K562 (cell line): ENCODE results near the gene ZDHHC19. TPM values are rescaled to one million over a fixed set of nuclear protein-coding genes. Genes with fewer than 3 reads are reported as not detected.
A peak's percentile ranks its signal among the peaks of the same experiment; 100 is the strongest.

Source experiments
- ATAC-seq: fragments of 200-7000 bp; cut with Tn5 transposase; 3 replicates; pipeline ENCODE4 v1.9.1; 2020; ENCODE audit warnings: moderate library complexity
- BruUV-seq: library from RNA; stranded (reverse); fragments of 400-500 nt; replicated peaks from 2 replicates; lab custom pipeline; 2021; lab: Mats Ljungman, UMichigan
- CTCF ChIA-PET: fragments of 300-600 bp; formaldehyde crosslinking; extraction: SDS; loops from one replicate; lab custom pipeline; 2021; ENCODE audit warnings: low intra/inter-chr PET ratio; lab: Yijun Ruan, JAX
- POLR2A ChIA-PET: fragments of 300-600, 350-650 bp; sonication (Branson Sonifier 250); formaldehyde crosslinking; extraction: SDS; loops from one replicate; lab custom pipeline; 2021; ENCODE audit warnings: antibody characterized with exemption, inconsistent platforms; lab: Yijun Ruan, JAX
- DNase-seq, 4 experiments: peaks; one replicate each; pipeline versions ENCODE4 v3.0.0 to v3.0.0-alpha.2; 2011 to 2018; ENCODE audit warnings: low spot score in 3 of 4, mixed read lengths in 3 of 4; ENCODE audit errors: extremely low read depth in 1 of 4
- FAIRE-seq: peaks from 2 replicates; lab custom pipeline; 2011; peaks lifted over from hg19 to GRCh38; lab: Jason Lieb, UNC
- H2AFZ ChIP-seq: 2 replicates; pipeline ENCODE4 v1.6.0; 2011; ENCODE audit warnings: low read depth, low read length, control low read depth, inconsistent platforms
- H3K27ac ChIP-seq: fragments of 200-600 bp; 3 replicates; pipeline ENCODE4 v1.8.0; 2011; ENCODE audit warnings: low read depth, mild to moderate bottlenecking, control low read depth, inconsistent platforms, low read length, moderate library complexity, mixed read lengths; ENCODE audit errors: extremely low read depth
- H3K27me3 ChIP-seq, 2 experiments: fragments of 300-600 bp in 1 of 2; 2 replicates in 1 of 2; 3 replicates in 1 of 2; pipeline versions ENCODE4 v1.6.0 to v1.8.0; 2011; ENCODE audit warnings: inconsistent platforms in 2 of 2, low read length in 2 of 2, mild to moderate bottlenecking in 1 of 2, mixed read lengths in 1 of 2, moderate library complexity in 1 of 2; ENCODE audit not compliant: control insufficient read depth in 2 of 2, insufficient read depth in 2 of 2
- H3K36me3 ChIP-seq: fragments of 300-600 bp; 3 replicates; pipeline ENCODE4 v1.8.0; 2011; ENCODE audit warnings: mild to moderate bottlenecking, low read length, inconsistent platforms; ENCODE audit not compliant: control insufficient read depth, insufficient read depth
- H3K4me1 ChIP-seq, 2 experiments: fragments of 200-600 bp in 1 of 2; replicated peaks in 1 of 2; 2 replicates in 1 of 2; 3 replicates in 1 of 2; pipeline versions ENCODE4 v1.5.1 to v1.8.0; 2011; ENCODE audit warnings: inconsistent platforms in 2 of 2, low read length in 2 of 2, mild to moderate bottlenecking in 1 of 2, mixed read lengths in 1 of 2, moderate library complexity in 1 of 2; ENCODE audit not compliant: control insufficient read depth in 2 of 2, insufficient read depth in 2 of 2
- H3K4me2 ChIP-seq: 2 replicates; pipeline ENCODE4 v1.6.1; 2011; ENCODE audit warnings: low read length, control low read depth, inconsistent platforms, mixed read lengths; ENCODE audit not compliant: insufficient read depth
- H3K4me3 ChIP-seq: fragments of 200-600 bp; sonication (generic), shearing (Covaris generic); 2 replicates; pipeline ENCODE4 v1.5.1; 2016; ENCODE audit warnings: control low read depth, inconsistent platforms
- H3K79me2 ChIP-seq: fragments of 200-600 bp; 3 replicates; pipeline ENCODE4 v1.8.0; 2011; ENCODE audit warnings: low read length, inconsistent platforms; ENCODE audit not compliant: control insufficient read depth, insufficient read depth
- H3K9ac ChIP-seq, 2 experiments: 2 replicates each; pipeline versions ENCODE4 v1.6.0 to v1.6.1; 2011; ENCODE audit warnings: low read depth in 2 of 2, low read length in 2 of 2, control low read depth in 1 of 2, inconsistent platforms in 1 of 2, mild to moderate bottlenecking in 1 of 2, mixed read lengths in 1 of 2; ENCODE audit not compliant: insufficient read depth in 1 of 2
- H3K9me1 ChIP-seq: one replicate; pipeline ENCODE4 v1.6.0; 2011; ENCODE audit warnings: inconsistent platforms, mild to moderate bottlenecking, low read length, moderate library complexity; ENCODE audit not compliant: control insufficient read depth, insufficient read depth
- H3K9me3 ChIP-seq: replicated peaks from 2 replicates; pipeline ENCODE4 v1.5.1; 2011; ENCODE audit warnings: low read depth, low read length, inconsistent platforms; ENCODE audit not compliant: control insufficient read depth, insufficient read depth
- H4K20me1 ChIP-seq: replicated peaks from 2 replicates; pipeline ENCODE4 v1.6.1; 2011; ENCODE audit warnings: low read length, inconsistent platforms, mixed read lengths; ENCODE audit not compliant: control insufficient read depth, insufficient read depth
- ZNF766 ChIP-seq: fragments of 200-800 bp; sonication (Bioruptor generic); conservative IDR thresholded peaks from 2 replicates; pipeline ENCODE4 v1.6.1; 2016; ENCODE audit warnings: missing genetic modification characterization, missing compliant biosample characterization
- WGBS: fragments of 100-300 bp; shearing (Covaris generic); methylation state at CpG from one replicate; pipeline ENCODE4 v1.1.6; 2016; ENCODE audit warnings: low coverage, mixed read lengths; ENCODE audit not compliant: insufficient coverage; ENCODE audit errors: missing lambda C conversion rate; 5-methylcytosine and 5-hydroxymethylcytosine counted together
- in situ Hi-C: fragments of 300-500 bp; cut with MboI; formaldehyde crosslinking; loops from 4 replicates; pipeline ENCODE4 v1.15.0; 2018; ENCODE audit warnings: inconsistent platforms, mixed read lengths
- intact Hi-C: fragments of 100-400 bp; cut with micrococcal nuclease; formaldehyde crosslinking; loops from 2 replicates; pipeline ENCODE4 v1.14.2; 2022
- polyA plus RNA-seq, 8 experiments: library from polyadenylated mRNA; depleted of rRNA in 4 of 8; stranded (reverse) in 5 of 8; unstranded in 3 of 8; fragments of >200 nt; fragmentation: Nextera tagmentation in 2 of 8; fragmentation: Illumina TruSeq in 1 of 8; extraction: Ambion mirVana in 2 of 8; extraction: Trizol in 1 of 8; gene quantifications; 2 replicates each; pipeline versions ENCODE4 v1.2.1 to v1.2.3, GENCODE V29; 2011 to 2014; ENCODE audit warnings: inconsistent platforms in 1 of 8, missing spikeins in 1 of 8
- total RNA-seq, 7 experiments: library from RNA; depleted of rRNA in 6 of 7; stranded (reverse); fragments of >200 nt in 6 of 7; fragmentation: Illumina TruSeq in 2 of 7; extraction: Trizol in 2 of 7; gene quantifications; 2 replicates each; pipeline versions ENCODE4 v1.2.1 to v1.2.3, GENCODE V29; 2011 to 2021; ENCODE audit warnings: low replicate concordance in 1 of 7
- TF ChIP-seq, protein P1 (sequence below): sonication (generic); formaldehyde crosslinking; IDR thresholded peaks from 2 replicates; pipeline ENCODE4 v1.8.0; 2022; ENCODE audit warnings: mild to moderate bottlenecking, low read depth, missing genetic modification reagents

Gene ZDHHC19
- total and polyA plus RNA-seq, 9 of the 15 experiments (the other 6 are each of a cell fraction or from before 2014, with no cell fraction given) = 0.40 to 5.5 (median 1.1) TPM

DNA sequence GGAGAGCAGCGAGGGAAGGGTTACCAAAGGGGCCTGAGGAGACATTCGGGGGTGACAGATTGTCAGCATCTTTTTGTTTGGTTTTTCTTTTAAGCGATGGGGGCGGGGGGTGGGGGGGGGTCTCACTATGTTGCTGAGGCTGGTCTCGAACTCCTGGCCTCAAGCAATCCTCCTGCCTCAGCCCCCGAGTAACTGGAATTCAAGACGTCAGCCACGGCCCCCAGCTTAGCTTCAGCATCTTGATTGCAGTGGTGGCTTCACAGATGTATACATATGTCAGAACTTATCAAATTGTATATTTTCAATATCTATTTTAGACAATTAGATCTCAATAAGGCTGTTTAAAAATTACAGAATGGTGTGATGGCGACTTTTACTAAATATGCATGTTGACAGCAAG is 30.9 kb downstream of the ZDHHC19 start:
- ATAC-seq (no peak), DNase-seq (no peak), FAIRE-seq (no peak)
- no TSS peak for BruUV-seq
- Histone ChIP-seq H3K9me1 (no peaks in the 10 kb centered on the region), H3K9me3 (no peaks in the 10 kb centered on the region), H3K4me2 (peak overlapping the region; percentile 67), H3K27ac (peak overlapping the region; percentile 57), H3K4me1 (peaks cover 59 to 75% of the 10 kb centered on the region in 2 experiments), H2AFZ (peak overlapping the region; percentile 95), H3K79me2 (peaks cover 4% of the 10 kb centered on the region; the same call in 1 of the 3 replicates), H3K27me3 (no peaks in the 10 kb centered on the region), H3K9ac (peak overlapping the region; percentile 32 to 76; a peak in 3 of 4 replicates), H4K20me1 (no peaks in the 10 kb centered on the region), H3K36me3 (no peaks in the 10 kb centered on the region), H3K4me3 (no peak overlapping the region)
- 43% methylated on average over 7 of the region's 9 CpGs for WGBS
- ChIA-PET CTCF (no interaction called here), POLR2A (interaction anchor here (0.6 to 4.0 kb wide), 9 partner anchors 9 to 624 kb away, joined by 3 to 23 read pairs (median 3); no protein-coding TSS in a partner anchor)
- in situ Hi-C loops (no loop called here), intact Hi-C loops (no loop called here)
- TF ChIP-seq, protein P1, sequence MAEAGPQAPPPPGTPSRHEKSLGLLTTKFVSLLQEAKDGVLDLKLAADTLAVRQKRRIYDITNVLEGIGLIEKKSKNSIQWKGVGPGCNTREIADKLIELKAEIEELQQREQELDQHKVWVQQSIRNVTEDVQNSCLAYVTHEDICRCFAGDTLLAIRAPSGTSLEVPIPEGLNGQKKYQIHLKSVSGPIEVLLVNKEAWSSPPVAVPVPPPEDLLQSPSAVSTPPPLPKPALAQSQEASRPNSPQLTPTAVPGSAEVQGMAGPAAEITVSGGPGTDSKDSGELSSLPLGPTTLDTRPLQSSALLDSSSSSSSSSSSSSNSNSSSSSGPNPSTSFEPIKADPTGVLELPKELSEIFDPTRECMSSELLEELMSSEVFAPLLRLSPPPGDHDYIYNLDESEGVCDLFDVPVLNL (CRISPR knock-in tag) = no peak
- 0 out of 2 replicates have a peak, but pooled peaks have one; percentile 8 for TF ChIP-seq ZNF766 (CRISPR knock-in tag)
